IMR-90 (cell line): ENCODE measurements around the gene ILRUN.
A peak's percentile ranks its signal among the peaks of the same experiment; 100 is the strongest.

Experiments used
- ELK1 ChIP-seq: fragments of 150-350 bp; IDR thresholded peaks from 2 replicates; pipeline ENCODE4 v1.6.1; 2016; ENCODE audit warnings: low read depth, mild to moderate bottlenecking, low read length, moderate library complexity, borderline replicate concordance
- FOS ChIP-seq: fragments of 150-350 bp; IDR thresholded peaks from 2 replicates; pipeline ENCODE4 v1.6.1; 2016; ENCODE audit warnings: low read depth, low read length
- MAFK ChIP-seq: IDR thresholded peaks from 2 replicates; pipeline ENCODE4 v1.6.1; 2012; ENCODE audit warnings: low read depth, low read length, improper control_type of control experiment
- MXI1 ChIP-seq: IDR thresholded peaks from 2 replicates; pipeline ENCODE4 v1.6.1; 2012; ENCODE audit warnings: low read depth, mild to moderate bottlenecking, low read length, moderate library complexity, borderline replicate concordance
- POLR2A ChIP-seq: IDR thresholded peaks from 2 replicates; pipeline ENCODE4 v1.6.1; 2012; ENCODE audit warnings: mild to moderate bottlenecking, low read depth, low read length
- RAD21 ChIP-seq: IDR thresholded peaks from 2 replicates; pipeline ENCODE4 v1.6.1; 2012; ENCODE audit warnings: low read length, improper control_type of control experiment
- RCOR1 ChIP-seq: IDR thresholded peaks from 2 replicates; pipeline ENCODE4 v1.6.1; 2012; ENCODE audit warnings: mild to moderate bottlenecking, low read length, improper control_type of control experiment; ENCODE audit not compliant: insufficient replicate concordance
- SMC3 ChIP-seq: fragments of 150-350 bp; IDR thresholded peaks from 2 replicates; pipeline ENCODE4 v1.6.1; 2016; ENCODE audit warnings: low read depth, mild to moderate bottlenecking, antibody characterized with exemption, low read length, moderate library complexity
- TF ChIP-seq, protein P1 (sequence below): conservative IDR thresholded peaks from 2 replicates; pipeline ENCODE4 v1.5.1; 2012; ENCODE audit warnings: mild to moderate bottlenecking, low read depth, low read length, improper control_type of control experiment
- TF ChIP-seq, protein P2 (sequence below): fragments of 150-350 bp; IDR thresholded peaks from 2 replicates; pipeline ENCODE4 v1.6.1; 2017; ENCODE audit warnings: mild to moderate bottlenecking, antibody characterized with exemption, low read length, low read depth

DNA sequence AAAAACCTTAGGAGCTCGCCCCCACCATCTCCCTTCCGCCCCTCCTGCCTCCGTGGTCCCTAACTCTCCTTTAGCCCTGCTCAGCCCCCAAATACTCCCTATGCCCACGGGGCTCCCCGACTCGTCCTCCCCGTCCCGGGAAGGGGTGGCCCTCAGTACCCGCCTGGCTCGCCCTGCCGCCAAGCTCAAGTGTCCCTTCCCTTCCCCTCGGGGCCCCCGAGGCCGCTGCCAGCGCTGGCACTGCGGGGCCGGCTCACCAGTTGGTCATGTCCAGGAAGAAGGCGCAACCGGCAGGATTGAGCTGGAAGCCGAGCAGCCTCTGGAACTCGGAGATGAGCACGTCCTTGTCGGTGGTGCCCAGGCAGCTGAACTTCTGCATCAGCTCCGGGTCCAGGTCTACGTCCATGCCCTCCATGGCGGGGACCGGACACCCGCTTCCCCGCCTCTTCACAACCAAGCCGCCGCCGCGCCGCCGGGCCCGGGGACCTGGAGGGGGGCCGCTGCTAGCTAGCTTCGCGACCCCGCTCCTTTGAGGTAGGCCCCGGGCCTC lies 303 bp downstream of the ILRUN start:
- TF ChIP-seq, protein P1, sequence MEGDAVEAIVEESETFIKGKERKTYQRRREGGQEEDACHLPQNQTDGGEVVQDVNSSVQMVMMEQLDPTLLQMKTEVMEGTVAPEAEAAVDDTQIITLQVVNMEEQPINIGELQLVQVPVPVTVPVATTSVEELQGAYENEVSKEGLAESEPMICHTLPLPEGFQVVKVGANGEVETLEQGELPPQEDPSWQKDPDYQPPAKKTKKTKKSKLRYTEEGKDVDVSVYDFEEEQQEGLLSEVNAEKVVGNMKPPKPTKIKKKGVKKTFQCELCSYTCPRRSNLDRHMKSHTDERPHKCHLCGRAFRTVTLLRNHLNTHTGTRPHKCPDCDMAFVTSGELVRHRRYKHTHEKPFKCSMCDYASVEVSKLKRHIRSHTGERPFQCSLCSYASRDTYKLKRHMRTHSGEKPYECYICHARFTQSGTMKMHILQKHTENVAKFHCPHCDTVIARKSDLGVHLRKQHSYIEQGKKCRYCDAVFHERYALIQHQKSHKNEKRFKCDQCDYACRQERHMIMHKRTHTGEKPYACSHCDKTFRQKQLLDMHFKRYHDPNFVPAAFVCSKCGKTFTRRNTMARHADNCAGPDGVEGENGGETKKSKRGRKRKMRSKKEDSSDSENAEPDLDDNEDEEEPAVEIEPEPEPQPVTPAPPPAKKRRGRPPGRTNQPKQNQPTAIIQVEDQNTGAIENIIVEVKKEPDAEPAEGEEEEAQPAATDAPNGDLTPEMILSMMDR = no peak
- peak; percentile 61; the same call in 1 of the 2 replicates for TF ChIP-seq POLR2A
- no peak for TF ChIP-seq SMC3
- no peak for TF ChIP-seq MAFK
- TF ChIP-seq ELK1 = no peak
- no peak for TF ChIP-seq RAD21
- TF ChIP-seq MXI1 = no peak
- TF ChIP-seq, protein P2, sequence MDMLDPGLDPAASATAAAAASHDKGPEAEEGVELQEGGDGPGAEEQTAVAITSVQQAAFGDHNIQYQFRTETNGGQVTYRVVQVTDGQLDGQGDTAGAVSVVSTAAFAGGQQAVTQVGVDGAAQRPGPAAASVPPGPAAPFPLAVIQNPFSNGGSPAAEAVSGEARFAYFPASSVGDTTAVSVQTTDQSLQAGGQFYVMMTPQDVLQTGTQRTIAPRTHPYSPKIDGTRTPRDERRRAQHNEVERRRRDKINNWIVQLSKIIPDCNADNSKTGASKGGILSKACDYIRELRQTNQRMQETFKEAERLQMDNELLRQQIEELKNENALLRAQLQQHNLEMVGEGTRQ = no peak
- TF ChIP-seq RCOR1 = no peak
- TF ChIP-seq FOS = no peak
